Stimulated activated CD4-positive, alpha-beta T cell treated with anti-CD3 and anti-CD28 coated beads, Interleukin-4, amount 100 ng/mL, for 1 hour (primary cell): ENCODE data around the gene LIPE.

ENCODE experiments used
- DNase-seq: peaks from one replicate; pipeline ENCODE4 v3.0.0-alpha.2; 2020

Gene LIPE

GRCh38 chr19:42375415-42376176 is 51.6 kb downstream of the LIPE start:
- DNase-seq, result no peak

- DNase-seq, result no peak
These were observed 52.3 kb downstream of the LIPE start for GRCh38 chr19:42374826-42375376.

- DNase-seq, result no peak
These were observed 56.5 kb downstream of the LIPE start for GRCh38 chr19:42370626-42371175.

- no peak for DNase-seq
These were observed 57.1 kb downstream of the LIPE start for GRCh38 chr19:42370068-42370520.

- no peak for DNase-seq
These were observed 57.6 kb downstream of the LIPE start for GRCh38 chr19:42369433-42370067.

- no peak for DNase-seq
These were observed 58.4 kb downstream of the LIPE start for GRCh38 chr19:42368765-42369164.

- no peak for DNase-seq
These were observed 58.8 kb downstream of the LIPE start for GRCh38 chr19:42368360-42368759.

GRCh38 chr19:42367929-42368328 is 59.3 kb downstream of the LIPE start:
- no peak for DNase-seq

- no peak for DNase-seq
These were observed 60.5 kb downstream of the LIPE start for GRCh38 chr19:42366673-42367072.

- no peak for DNase-seq
These were observed 63.4 kb downstream of the LIPE start for GRCh38 chr19:42363614-42364346.

- no peak for DNase-seq
These were observed 64.2 kb downstream of the LIPE start for GRCh38 chr19:42362891-42363440.

GRCh38 chr19:42362342-42362741 is 64.8 kb downstream of the LIPE start:
- no peak for DNase-seq

- DNase-seq, result no peak
These were observed 65.7 kb downstream of the LIPE start for GRCh38 chr19:42361545-42361910.

GRCh38 chr19:42360787-42361544 is 66.2 kb downstream of the LIPE start:
- DNase-seq, result no peak

- DNase-seq, result no peak
These were observed 69.9 kb downstream of the LIPE start for GRCh38 chr19:42357290-42357689.

GRCh38 chr19:42356686-42357085 is 70.5 kb downstream of the LIPE start:
- no peak for DNase-seq

GRCh38 chr19:42355896-42356295 is 71.3 kb downstream of the LIPE start:
- no peak for DNase-seq

- no peak for DNase-seq
These were observed 73.7 kb downstream of the LIPE start for GRCh38 chr19:42353341-42354015.

GRCh38 chr19:42352301-42353259 is 74.6 kb downstream of the LIPE start:
- no peak for DNase-seq
